NCI-H510A (cell line): ENCODE measurements around the gene CLEC16A.

Experiments
- DNase-seq: peaks from one replicate; lab custom pipeline; 2025; lab: John Stamatoyannopoulos, UW

Gene CLEC16A

DNA sequence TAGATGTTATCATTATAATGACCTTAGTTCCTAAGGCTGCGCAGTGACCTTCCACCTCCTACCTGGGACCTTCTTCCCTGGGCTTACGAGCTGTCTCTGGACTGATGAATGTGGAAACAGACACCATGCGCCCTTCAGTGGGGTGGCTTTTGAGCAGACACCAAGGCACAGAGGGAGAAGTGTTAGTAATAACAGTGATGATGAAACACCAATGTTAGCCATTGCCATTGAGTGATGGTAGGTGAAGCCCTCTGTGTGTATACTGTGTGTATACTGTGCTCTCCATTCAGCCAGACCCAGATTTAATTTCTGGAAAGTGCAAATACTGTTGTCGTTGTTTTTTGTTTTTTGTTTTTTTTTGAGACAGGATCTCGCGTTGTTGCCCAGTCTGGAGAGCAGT is 44.5 kb downstream of the CLEC16A start:
- no peak for DNase-seq

DNA sequence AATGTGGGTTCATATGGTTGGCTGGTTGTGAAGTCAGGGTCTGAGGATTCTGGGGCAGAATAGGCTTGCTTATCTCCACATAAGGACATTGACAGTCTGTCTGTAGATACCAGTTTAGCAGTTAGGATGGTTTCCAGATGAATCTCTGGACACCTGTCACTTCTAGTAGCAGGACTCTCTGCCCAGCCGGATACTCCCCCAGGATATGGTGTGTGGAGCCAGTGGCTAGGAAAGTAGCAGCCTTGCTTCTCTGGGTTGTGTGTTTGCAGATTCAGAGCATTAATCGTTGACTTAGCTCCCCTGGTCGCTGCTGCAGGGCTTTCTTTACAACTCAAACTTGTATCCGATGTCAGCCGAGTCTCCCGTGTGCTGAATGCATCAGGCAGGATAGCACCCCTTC is 45.2 kb downstream of the CLEC16A start:
- DNase-seq: no peak

DNA sequence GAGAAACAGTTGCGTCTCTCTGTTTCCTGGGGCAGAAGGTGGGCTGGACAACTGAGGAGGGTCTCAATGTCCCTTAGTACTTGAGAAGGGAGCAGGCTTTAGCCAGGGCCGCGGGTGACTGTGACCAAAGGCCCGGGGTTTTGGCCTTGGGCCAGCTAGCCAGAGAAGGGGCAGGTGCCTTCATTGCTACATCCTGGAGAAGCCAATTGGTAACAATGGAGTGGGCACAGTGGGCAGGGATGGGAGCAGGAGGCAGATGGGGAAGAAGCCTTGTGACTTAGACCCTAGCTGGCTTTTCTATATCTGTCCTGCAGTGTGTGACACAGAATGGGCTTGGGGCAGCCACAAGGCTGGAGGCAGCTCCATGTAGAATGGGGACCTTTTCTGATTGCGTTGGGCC is 46.0 kb downstream of the CLEC16A start:
- DNase-seq: no peak

- DNase-seq: no peak
Measured at GRCh38 chr16:10992112-10992511, 47.7 kb downstream of the CLEC16A start.

GRCh38 chr16:10992797-10993196 is 48.4 kb downstream of the CLEC16A start:
- DNase-seq: no peak

- DNase-seq: no peak
Measured at GRCh38 chr16:10993649-10994048, 49.3 kb downstream of the CLEC16A start.

GRCh38 chr16:10994571-10994970 is 50.2 kb downstream of the CLEC16A start:
- no peak for DNase-seq

DNA sequence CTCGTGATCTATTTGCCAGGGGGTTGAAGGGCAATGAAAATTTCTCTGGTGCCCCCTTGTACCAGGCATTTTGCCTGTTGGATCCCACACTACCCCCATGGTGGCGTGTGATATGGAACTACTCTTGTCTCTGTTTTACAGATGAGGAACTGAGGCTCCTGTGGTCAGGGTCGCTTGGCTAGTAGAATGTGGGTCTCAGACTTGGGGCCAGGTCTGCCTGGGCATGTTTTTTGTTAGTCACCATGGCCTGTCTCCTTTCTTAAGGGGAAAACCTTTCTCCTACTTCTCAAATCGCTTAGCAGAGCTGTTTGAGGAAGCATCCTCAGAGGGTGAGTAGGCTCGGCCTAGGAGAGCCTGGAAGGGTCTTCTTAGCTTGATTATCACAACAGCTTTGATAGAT is 51.2 kb downstream of the CLEC16A start:
- no peak for DNase-seq

GRCh38 chr16:10997485-10997884 is 53.1 kb downstream of the CLEC16A start:
- DNase-seq: no peak

DNA sequence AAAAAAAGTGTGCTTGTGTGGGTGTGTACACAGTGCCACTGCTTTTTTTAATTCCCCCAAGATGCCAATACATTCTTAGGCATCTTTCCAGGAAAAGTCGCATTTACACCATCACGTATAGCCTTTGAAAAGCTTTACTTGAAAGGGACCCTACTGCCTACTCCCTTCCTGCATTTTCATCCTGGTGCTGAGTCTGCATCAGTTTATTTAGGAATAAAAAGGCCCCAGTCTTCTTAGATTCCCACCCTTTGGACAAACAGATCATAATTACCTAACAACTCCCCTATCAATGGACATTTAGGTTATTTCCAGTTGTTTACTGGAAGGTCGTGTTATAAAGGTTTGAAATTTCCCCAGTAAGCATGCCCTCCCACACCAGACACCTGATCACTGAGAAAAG is 54.9 kb downstream of the CLEC16A start:
- no peak for DNase-seq

DNA sequence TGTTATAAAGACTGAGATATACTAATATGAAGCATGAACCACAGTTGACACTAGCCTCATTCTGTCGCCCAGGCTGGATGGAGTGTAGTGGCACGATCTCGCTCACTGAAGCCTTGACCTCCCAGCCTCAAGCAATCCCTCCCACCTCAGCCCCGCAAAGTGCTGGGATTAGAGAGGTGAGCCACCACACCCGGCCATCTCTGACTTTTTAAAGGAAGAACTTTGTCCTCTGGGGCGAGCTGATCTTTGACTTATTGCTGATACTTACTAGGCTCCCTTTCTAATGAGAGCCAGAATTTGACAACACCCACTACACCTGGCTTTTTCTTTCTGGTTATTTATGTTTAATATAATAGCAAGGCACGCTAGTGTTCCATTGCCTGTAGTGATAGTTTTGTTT is 57.2 kb downstream of the CLEC16A start:
- no peak for DNase-seq

- no peak for DNase-seq
Measured at GRCh38 chr16:11003141-11003540, 58.8 kb downstream of the CLEC16A start.

- DNase-seq: no peak
Measured at GRCh38 chr16:11004351-11004750, 60.0 kb downstream of the CLEC16A start.

GRCh38 chr16:11004973-11005610 is 60.7 kb downstream of the CLEC16A start:
- DNase-seq: no peak

GRCh38 chr16:11005611-11005975 is 61.2 kb downstream of the CLEC16A start:
- DNase-seq: no peak

GRCh38 chr16:11006656-11007055 is 62.3 kb downstream of the CLEC16A start:
- no peak for DNase-seq

GRCh38 chr16:11007714-11008280 is 63.4 kb downstream of the CLEC16A start:
- no peak for DNase-seq

GRCh38 chr16:11009027-11009755 is 64.8 kb downstream of the CLEC16A start:
- no peak for DNase-seq

DNA sequence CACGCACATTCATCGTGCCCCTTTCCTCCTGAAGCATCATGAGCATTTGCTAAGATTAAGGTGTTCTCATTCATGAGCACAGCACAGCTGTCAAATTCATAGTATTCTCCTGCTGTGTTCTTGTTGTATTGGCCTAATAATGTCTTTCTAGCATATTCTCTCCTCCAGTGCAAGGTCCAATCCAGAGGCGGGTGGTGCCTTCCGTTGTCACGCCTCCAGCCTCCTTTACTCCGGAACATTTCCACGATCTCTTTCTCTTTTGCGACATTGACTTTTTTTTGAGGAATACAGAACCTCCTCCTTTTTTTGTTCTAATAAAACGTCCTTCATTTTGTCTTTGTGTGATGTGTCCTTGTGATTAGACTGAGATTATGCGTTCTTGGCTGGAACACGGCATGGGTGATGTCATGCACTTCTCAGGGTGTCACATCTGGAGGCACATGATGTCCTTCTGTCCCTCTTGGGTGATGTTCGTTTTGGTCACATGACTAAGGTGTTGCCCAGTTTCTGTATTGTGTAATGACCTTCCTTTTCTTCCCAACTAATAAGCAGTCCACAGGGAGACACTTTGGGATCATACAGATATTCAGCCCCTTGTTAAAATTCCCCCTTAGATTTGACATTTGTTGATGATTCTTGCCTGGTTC is 66.3 kb downstream of the CLEC16A start:
- DNase-seq: no peak

DNA sequence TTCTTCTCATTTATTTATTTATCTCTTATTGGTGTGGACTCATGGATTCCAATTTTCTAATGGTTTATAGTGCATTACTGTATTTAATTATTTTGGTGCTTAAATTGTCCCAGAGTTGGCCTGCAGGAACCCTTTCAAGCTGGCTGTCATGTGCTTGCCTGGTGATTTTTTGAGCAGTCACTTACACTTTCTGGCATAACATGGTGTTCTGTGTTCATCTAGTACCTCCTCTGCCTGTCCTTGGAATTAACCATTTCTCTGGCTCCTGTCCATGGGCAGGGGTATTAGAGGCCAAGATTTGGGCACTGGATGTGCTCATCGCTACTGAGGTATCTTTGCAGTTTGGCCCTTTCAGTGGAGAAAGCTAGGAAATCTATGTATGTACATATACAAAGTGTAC is 67.0 kb downstream of the CLEC16A start:
- no peak for DNase-seq

DNA sequence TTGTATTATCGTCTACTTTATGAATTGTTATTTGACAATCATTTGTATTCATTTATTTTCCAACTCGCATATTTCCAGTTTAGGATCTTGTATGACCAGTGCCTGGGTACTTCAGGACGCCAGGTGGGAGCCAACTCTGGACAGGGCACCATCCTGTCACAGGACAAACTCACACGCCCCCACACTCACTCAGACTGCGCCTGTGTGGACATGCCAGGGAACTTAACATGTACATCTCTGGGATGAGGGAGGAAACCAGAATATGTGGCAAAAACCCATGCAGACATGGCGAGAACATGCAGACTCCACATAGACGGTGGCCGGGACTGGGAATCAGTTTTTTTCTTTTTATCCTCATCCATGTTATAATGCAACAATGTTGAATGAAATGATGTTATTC is 68.5 kb downstream of the CLEC16A start:
- DNase-seq: no peak

GRCh38 chr16:11014136-11014535 is 69.8 kb downstream of the CLEC16A start:
- DNase-seq: no peak

DNA sequence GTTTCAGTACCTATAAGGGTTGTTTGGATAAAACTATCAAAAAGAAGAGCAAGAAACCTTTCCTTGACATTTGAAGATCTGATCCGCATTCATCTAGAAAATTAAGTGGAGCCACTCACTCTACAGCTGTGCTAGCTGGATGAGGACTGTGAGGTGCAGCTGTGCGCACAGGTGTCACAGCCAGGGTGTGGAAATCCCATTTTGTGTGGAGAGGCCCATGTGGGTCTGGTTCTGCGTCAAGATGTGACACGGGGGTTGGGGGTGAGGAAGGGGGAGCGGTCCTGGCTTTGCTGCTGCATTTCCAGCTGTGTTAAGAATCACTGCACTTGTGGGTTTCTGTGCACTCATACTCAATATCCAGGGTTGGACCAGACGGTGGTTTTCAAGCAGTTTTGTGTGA is 70.7 kb downstream of the CLEC16A start:
- no peak for DNase-seq
